DMS114 treated with DMSO at 0.1 percent for 48 hours (cell line): Measurements from ENCODE around the gene ZNF281.
"Not testable (repeated sequence)": the region's sequence is repeated elsewhere in the genome, so short reads cannot be mapped to it uniquely, and the experiment has no call there.

Source experiments
- DNase-seq: peaks from one replicate; lab custom pipeline; 2025; ENCODE audit not compliant: unreplicated experiment; lab: John Stamatoyannopoulos, UW

Gene ZNF281

DNA sequence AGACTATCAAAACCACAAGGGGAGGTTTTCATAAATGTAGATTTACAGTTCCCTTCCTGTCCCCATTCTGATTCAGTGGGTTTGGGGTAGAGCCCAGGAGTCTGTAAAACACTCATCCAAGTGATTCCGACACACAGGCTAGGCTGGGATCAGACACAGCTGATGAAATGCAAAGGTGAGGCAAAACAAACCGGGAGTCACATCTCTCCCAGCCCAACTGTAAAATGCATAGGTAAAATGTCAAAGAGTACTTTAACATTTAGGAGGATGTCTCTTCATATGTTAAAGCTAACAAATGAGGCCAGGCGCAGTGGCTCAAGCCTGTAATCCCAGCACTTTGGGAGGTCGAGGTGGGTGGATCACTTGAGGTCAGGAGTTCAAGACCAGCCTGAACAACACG, 45.0 kb downstream of the ZNF281 start:
- DNase-seq: no peak

DNA sequence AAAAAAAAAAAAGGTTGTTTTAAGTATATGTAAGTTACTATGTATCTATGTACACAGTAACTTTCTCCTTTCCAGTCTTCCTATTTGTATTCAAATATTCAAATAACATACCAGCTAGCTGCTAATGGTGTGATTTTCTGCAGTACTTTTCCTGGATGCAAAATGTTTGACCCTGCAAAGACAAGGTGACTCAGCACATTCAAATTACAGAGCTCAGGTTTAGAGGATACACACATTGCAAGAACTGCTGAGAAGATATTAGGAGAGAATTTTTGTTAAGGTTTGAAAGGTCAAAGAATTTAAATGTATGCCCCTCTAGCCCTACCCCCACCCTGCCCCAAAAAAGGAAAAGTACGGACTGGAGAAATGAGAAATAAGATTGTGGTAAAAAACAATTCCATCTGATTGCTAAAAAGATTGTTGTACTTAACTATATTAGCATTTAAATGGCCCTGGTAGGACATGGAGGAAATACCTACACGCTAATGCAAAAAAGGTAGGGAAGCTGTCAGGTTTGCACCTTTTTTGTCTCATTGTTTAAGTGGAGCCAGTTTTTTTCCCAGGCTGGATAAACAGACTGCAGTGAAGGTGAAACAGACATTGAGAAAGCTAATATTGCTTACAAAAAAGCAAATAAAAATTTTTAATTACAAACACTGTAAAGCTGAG, 45.6 kb downstream of the ZNF281 start:
- DNase-seq: no peak

DNA sequence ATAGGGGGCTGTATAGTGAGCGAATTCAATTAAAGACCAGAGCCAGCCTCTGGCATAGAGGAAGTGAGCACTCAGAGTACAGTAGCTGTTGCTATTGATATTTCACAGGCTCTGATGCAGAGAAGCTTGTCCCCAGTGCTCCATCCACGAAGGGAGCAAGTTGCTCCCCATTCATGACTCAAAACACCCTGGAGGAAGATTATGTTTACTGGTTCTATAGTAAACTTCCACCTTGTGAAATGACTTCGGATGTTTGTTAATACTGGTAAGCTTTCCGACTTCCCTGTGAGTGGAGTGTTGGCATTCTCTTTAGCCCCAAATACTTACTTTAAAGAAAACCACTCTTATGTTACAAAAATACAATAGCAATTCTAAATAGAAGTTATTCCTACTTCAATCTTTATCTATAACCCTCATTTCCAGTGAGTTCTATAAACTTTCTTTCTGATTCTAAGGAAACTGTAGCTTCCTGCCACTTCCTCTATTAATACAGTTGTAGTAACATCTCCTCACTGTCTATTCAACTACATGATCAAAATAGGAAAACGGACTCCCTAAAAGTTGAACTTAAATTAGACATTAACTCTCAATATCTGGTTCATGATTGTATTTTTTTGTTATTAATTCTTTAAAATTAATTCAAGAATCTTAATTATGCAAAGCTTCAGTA, 46.4 kb downstream of the ZNF281 start:
- no peak for DNase-seq

DNA sequence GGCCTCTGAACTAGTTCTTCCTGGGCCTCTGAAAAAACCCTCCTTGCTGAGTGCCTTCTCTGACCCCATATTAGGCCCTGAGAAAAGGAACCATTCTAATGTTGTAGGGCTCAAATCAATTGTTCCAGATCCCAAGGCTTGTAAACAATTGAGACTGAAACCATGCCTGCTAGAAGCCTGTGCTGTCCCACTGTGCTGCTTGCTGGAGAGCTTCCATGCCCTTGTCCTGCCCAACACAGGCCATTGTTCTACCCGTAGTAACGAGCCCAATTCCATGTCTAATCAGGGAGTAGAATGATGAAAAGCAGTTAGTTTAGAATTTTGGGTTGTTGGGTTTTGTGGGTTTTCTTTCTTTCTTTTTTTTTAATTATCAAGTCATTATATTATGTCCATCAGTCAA, 47.4 kb downstream of the ZNF281 start:
- no peak for DNase-seq

DNA sequence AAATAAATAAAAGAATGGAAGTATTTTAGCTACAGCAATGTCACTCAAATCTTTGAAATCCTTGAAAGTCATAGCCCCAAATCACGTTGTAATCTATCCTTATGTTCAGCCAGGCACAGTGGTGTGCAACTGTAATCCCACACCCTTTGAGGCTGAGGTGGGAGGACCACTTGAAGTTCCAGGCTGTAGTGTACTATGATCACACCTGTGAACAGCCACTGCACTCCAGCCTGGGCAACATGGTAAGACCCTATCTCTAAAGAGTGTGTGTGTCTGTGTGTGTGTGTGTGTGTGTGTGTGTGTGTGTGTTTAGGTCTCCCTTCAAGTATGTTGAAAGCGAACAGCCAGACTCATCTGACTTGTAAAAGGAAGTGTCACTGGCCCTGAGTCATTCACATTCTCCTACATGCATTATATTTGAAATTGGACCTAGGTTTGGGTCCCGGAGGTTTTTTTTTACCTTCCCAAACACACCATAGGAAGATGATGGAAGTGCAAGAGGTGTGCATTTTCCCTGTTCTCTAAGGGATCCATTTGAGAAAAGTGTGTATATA, 50.1 kb downstream of the ZNF281 start:
- DNase-seq: no peak

DNA sequence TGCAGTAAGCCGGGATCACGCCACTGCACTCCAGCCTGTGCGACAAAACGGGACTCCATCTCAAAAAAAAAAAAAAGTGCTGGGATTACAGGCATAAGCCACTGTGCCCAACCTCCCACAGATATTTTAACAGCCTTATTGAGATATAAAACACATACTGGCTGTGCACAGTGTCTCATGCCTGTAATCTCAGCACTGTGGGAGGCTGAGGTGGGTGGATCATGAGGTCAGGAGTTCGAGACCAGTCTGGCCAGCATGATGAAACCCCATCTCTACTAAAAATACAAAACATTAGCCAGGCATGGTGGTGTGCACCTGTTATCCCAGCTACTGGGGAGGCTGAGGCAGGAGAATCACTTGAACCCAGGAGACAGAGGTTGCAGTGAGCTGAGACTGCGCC, 51.9 kb downstream of the ZNF281 start:
- not testable (repeated sequence) for DNase-seq

DNA sequence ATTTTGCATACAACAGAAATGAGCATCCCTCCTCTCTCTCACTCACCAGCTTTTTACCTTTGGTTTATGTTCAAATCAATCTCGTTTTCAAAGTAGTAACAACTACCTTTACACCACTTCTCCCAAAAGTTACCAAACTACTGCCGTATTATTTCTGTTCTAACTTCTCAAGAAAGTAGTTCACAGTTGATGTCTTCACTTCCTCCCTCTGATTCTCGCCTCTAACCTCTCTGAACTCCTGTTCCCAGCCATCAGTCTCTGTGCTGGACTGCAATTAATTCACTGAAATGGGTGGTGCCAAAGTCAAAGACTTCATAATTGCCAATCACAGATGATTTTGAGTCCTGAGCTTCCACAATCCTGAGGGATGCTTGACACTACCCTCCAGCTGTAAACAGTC, 54.0 kb downstream of the ZNF281 start:
- no peak for DNase-seq
